ENCODE measurements around the gene RAD51B. TPM values are rescaled to one million over a fixed set of nuclear protein-coding genes. Genes with fewer than 3 reads are reported as not detected.
A peak's percentile ranks its signal among the peaks of the same experiment; 100 is the strongest.

Gene RAD51B
- total RNA-seq, 4 donors from 2014 or later = 14.0 to 16.4 (median 14.8) TPM

GRCh38 chr14:68639000-68639757, 819.6 kb downstream of the RAD51B start:
- Histone ChIP-seq H3K27me3 (no peaks in the 10 kb centered on the region), H3K4me1 (peaks cover 24 to 26% of the 10 kb centered on the region in 2 donors)
- intact Hi-C loops (cut with DNase I) = no loop called here

GRCh38 chr14:68639758-68640574, 820.4 kb downstream of the RAD51B start:
- DNase-seq = no peak
- H3K9me3 ChIP-seq = no peaks in the 10 kb centered on the region
- peak overlapping the region in 1 of 3 donors; percentile 85 for H3K27ac ChIP-seq
- H3K27me3 ChIP-seq = no peaks in the 10 kb centered on the region
- peaks cover 24 to 25% of the 10 kb centered on the region in 2 donors for H3K4me1 ChIP-seq
- H3K36me3 ChIP-seq = no peaks in the 10 kb centered on the region
- intact Hi-C loops (cut with DNase I) = no loop called here
- H3K4me3 ChIP-seq (replicated peaks in 1 of 3) = no peak overlapping the region
- TF ChIP-seq POLR2A (IDR thresholded peaks at IDR 0.05) = no peak
- TF ChIP-seq CTCF (IDR thresholded peaks at IDR 0.05) = no peak
- 85 to 93% methylated on average over 10 of the region's 10 CpGs for WGBS, 2 donors

More at GRCh38 chr14:68639000-68639757, 819.6 kb downstream of the RAD51B start:
- Histone ChIP-seq H3K4me3 (replicated peaks in 1 of 3) (no peak overlapping the region), H3K36me3 (no peaks in the 10 kb centered on the region), H3K9me3 (no peaks in the 10 kb centered on the region), H3K27ac (peak overlapping the region in 2 of 3 donors; percentile 84 to 85)
- no peak for DNase-seq
- WGBS, 2 donors = 73% methylated on average over 6 of the region's 6 CpGs
- TF ChIP-seq CTCF (IDR thresholded peaks at IDR 0.05) (no peak), POLR2A (IDR thresholded peaks at IDR 0.05) (no peak)

GRCh38 chr14:68643673-68644072, 824.1 kb downstream of the RAD51B start:
- DNase-seq = no peak
- WGBS, 2 donors = 85 to 86% methylated on average over 2 of the region's 2 CpGs
- Histone ChIP-seq H3K4me1 (peaks cover under 1 to 7% of the 10 kb centered on the region in 2 donors), H3K36me3 (no peaks in the 10 kb centered on the region), H3K9me3 (no peaks in the 10 kb centered on the region), H3K27ac (no peak overlapping the region), H3K4me3 (replicated peaks in 1 of 3) (no peak overlapping the region), H3K27me3 (no peaks in the 10 kb centered on the region)
- intact Hi-C loops (cut with DNase I) = no loop called here
- TF ChIP-seq POLR2A (IDR thresholded peaks at IDR 0.05) (no peak), CTCF (IDR thresholded peaks at IDR 0.05) (no peak)

GRCh38 chr14:68644101-68644500, 824.5 kb downstream of the RAD51B start:
- no peaks in the 10 kb centered on the region for H3K36me3 ChIP-seq
- H3K4me3 ChIP-seq (replicated peaks in 1 of 3) = no peak overlapping the region
- H3K27ac ChIP-seq = no peak overlapping the region
- intact Hi-C loops (cut with DNase I) = no loop called here
- TF ChIP-seq CTCF (IDR thresholded peaks at IDR 0.05) (no peak), POLR2A (IDR thresholded peaks at IDR 0.05) (no peak)
- H3K4me1 ChIP-seq = peaks cover 0 to 2% of the 10 kb centered on the region in 2 donors
- 96 to 100% methylated on average over 1 of the region's 1 CpG for WGBS, 2 donors
- H3K27me3 ChIP-seq = no peaks in the 10 kb centered on the region
- no peak for DNase-seq
- no peaks in the 10 kb centered on the region for H3K9me3 ChIP-seq

GRCh38 chr14:68645371-68645770, 825.8 kb downstream of the RAD51B start:
- no peak for TF ChIP-seq POLR2A (IDR thresholded peaks at IDR 0.05)
- peaks cover 0 to 7% of the 10 kb centered on the region in 2 donors for H3K4me1 ChIP-seq
- H3K27me3 ChIP-seq = no peaks in the 10 kb centered on the region
- WGBS, 2 donors = 74 to 83% methylated on average over 2 of the region's 2 CpGs
- no peaks in the 10 kb centered on the region for H3K36me3 ChIP-seq
- no peak overlapping the region for H3K27ac ChIP-seq
- H3K4me3 ChIP-seq (replicated peaks in 1 of 3) = no peak overlapping the region
- DNase-seq = no peak
- intact Hi-C loops (cut with DNase I) = no loop called here
- no peaks in the 10 kb centered on the region for H3K9me3 ChIP-seq

Data from thyroid gland (tissue), 4 donors.